Measurements from ENCODE around the gene PRKCA.

GRCh38 chr17:66299711-66300110 lies 2.7 kb upstream of the PRKCA start:
- TF ChIP-seq GATA1 (IDR thresholded peaks at IDR 0.05; ENCODE audit: low read depth, low read length): no peak
- TF ChIP-seq POLR2A (IDR thresholded peaks at IDR 0.05; ENCODE audit: low read length): no peak

All from erythroblast (primary cell).